GM18499 (cell line): ENCODE measurements around the gene ADRM1.

ENCODE experiments used
- ATAC-seq: cut with Tn5 transposase; IDR thresholded peaks from one replicate; pipeline ENCODE4 v1.9.1; 2021; ENCODE audit warnings: moderate number of reproducible peaks; ENCODE audit not compliant: insufficient read depth, unreplicated experiment

Gene ADRM1

DNA sequence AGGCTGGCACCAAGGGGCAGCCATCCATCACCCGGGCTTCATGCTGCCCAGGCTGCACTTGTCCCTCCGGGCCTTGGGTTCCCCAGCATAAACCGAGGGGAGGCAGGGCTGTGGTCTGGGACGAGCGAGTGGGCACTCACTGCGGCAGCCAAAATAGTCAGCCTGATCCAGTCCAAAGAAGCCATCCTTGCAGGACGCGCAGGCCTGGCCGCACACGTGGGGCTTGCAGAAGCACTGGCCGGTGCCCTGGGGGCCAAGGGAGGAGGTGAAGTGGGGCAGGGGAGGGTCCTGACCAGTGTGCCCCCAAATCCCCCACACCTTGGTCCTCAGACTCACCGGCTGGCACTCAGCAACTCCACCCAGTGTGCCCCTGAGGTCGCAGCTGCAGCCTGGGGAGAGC lies 32.1 kb downstream of the ADRM1 start:
- ATAC-seq: no peak

DNA sequence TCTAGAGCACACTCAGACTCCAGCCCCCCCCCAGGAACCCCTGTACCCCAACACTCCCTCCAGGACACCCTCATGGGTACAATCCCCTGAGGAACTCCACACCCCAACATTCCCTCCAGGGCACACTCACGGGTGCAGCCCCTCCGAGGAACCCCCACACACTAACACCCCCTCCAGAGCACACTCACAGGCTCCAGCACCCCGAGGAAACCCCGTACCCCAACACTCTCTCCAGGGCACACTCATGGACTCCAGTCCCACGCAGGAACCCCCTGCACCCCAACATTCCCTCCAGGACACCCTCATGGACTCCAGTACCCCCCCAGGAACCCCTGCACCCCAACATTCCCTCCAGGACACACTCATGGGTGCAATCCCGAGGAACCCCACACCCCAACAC lies 32.7 kb downstream of the ADRM1 start:
- no peak for ATAC-seq

- ATAC-seq: no peak
These were observed 33.5 kb downstream of the ADRM1 start for GRCh38 chr20:62336329-62336728.

DNA sequence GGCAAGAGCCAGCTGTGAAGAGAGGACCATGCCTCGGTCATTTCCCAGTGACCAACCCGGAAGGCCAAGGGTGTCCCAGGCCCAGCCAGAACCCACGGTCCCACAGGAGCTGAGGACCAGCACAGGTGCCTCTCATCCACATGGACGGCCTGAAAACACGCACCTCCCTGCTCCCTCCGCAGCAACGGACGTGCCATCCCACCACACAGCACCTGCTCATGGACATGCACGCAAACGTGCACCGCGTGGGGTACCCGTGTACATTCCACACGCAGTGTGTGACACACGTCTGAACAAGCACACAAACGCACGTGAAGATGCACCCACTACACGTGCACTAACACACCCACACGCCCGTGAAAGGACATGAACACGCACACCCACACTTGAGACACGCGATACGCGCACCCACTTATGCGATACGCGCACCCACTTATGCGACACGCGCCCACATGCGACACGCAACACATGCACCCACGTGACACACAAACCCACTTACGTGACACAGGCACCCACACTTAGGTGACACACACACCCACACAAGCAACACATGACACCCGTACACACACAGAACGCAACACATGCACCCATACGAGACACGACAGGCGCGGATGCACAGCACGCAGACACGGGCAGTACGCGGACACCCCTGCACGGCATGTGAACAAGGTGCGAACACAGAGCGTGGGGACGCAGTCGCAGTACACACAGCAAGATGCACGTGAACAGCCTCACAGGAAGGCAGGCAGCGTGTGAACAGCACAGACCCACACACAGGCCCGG lies 34.2 kb downstream of the ADRM1 start:
- ATAC-seq: no peak

DNA sequence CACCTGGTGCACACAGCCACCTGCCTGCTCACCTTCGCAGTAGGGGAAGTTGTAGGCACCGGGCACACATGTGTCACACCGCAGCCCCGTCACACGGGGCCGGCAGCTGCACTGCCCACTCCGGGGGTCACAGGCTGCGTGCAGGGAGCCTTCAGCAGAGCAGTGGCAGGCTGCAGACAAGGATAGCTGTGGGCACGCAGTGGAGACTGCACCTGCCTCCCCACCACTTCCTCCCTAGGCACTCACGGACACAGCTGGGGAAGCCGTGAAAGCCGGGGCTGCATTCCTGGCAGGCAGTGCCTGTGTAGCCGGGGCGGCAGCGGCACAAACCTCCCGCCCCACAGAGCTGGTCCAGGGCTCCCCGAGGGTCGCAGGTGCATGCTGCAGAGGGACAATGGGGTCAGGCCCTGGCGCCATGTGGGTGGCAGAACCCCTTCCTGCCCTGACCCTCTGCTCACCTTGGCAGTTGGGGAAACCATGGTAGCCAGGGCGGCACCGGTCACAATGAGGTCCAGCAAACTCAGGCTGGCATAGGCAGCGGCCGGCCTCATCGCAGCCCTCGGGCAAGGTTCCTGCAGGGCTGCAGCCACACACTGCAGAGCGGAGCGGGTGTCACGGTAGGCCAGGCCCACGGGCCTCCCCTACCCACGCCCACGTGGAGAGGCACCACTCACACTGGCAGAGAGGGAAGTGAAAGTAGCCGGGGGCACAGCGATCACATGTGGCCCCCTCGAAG lies 34.9 kb downstream of the ADRM1 start:
- ATAC-seq: no peak

DNA sequence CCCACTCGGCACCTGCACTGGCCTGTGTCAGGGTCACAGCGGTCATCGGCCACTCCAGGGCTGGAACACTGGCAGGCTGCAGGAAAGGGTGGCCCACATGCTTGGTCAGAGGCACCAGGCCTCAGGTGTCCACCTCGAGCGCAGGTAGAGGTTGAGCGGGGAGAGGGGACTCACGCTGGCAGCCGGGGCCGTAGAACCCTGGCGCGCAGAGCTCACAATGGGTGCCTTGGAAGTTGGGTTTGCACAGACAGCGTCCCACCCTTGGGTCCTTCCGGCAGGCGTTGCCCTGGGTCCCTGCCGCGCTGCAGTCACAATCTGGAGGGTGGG lies 35.5 kb downstream of the ADRM1 start:
- no peak for ATAC-seq

DNA sequence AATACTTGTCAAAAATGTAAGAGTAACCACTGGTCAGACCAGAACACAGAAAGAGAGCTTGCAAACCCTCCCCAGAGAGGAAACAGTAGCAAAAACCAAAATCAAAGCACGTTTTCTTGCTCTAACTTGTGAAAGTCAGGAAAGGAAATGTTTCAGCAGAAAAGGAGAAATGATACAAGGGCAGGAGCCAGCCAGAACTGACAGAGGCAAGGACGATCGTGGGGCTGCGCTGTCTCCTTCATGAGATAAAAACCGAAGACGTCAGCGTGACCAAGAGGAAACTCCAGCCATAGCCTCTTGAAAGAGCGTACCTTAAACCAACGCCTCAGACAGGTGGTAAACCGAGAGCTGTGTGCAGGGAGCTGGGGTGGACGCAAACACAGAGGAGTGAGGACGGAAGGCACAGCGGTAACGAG lies 36.9 kb downstream of the ADRM1 start:
- ATAC-seq: peak; percentile 67

DNA sequence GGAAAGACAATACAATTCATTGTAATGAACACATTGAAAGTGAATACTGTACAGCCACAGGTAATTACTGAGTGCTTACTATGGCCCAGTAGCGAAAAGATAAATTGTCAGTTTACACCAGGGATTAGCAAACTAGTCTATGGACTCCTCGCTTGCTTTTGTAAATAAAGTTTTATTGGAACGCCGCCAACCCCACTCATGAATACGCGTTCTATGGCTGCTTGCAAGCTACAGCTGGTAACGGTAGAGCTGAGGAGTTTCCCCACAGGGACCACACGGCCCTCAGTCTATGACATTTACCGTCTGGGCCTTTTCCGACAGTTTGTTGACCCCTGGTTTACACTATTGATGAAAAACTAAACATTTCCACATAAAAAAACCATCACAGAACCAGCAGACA lies 40.1 kb downstream of the ADRM1 start:
- ATAC-seq: no peak

- no peak for ATAC-seq
These were observed 41.3 kb downstream of the ADRM1 start for GRCh38 chr20:62344092-62344491.

- no peak for ATAC-seq
These were observed 42.0 kb downstream of the ADRM1 start for GRCh38 chr20:62344782-62345181.

GRCh38 chr20:62345681-62346370 lies 43.0 kb downstream of the ADRM1 start:
- ATAC-seq: no peak

GRCh38 chr20:62346398-62347150 lies 43.8 kb downstream of the ADRM1 start:
- no peak for ATAC-seq

DNA sequence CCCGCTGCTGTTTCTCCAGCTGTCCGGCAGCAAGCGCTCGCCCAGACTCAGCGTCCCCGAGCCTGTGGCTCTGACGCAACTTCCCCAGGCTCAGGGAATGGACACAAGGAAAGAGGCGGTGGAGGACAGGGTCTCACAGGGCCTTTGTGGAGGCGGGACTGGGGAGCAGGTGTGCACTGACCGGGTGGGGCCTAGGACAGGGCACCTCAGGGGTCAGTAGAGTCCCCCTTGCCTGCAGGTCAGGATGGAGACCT lies 44.3 kb downstream of the ADRM1 start:
- no peak for ATAC-seq

DNA sequence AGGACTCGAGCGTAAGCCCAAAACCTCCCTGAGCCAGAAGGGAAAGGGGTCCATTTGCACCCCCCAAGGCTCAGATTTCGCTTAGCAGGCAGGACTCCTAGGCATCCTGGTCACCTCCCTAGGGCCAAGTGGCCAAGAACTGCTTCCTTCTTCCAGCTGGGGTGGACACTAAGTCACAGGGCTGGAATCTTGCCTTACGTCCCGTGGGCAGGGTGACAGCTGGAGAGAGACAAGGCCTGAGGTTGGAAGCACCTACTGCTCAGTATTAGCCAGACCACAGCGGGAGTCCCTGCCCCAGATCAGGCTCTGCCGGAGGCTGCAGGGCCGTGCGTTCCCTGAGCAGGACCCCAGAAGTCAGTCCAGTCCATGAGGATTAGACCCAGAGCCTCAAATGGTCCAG lies 44.6 kb downstream of the ADRM1 start:
- ATAC-seq: no peak

- no peak for ATAC-seq
These were observed 45.8 kb downstream of the ADRM1 start for GRCh38 chr20:62348604-62349003.

- ATAC-seq: no peak
These were observed 46.8 kb downstream of the ADRM1 start for GRCh38 chr20:62349556-62350097.

- no peak for ATAC-seq
These were observed 47.4 kb downstream of the ADRM1 start for GRCh38 chr20:62350098-62350628.

DNA sequence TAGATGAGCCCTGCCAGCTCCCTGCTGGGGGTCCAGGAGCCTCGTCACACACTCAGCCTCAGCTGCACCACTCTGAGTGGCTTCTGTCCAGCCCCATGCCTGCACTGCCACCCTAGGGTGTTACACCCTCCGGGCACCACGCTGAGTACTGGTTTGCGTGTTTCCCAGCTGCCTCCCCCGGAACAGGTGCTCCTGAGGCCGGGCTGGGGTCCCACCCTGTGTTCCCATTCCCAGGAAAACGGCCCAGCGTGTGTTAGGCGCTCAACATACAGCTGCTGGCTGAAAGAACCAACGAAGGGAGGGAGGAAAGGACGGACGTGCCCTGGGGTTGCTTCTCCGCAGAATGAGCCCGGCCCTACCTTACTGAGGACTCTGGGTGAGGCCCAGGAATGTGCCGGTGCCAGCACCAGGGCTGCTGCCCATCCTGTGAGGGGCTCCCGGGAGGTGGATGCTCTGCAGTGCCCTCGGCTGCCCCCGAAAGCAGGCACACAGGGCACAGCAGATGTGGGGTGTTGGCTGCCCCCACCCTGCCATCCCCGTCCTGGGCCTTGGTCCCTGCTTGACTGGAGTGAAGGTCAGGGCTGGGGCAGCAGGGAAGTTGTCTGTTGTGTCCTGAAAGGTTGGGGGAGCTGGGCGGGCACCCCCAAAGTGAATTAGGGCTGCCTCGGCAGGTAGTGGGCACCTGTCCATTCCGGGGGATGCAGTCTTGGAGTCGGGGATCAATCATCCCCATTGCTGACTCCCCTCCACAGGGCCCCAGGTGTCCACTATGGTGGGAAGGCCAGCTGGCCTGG lies 48.0 kb downstream of the ADRM1 start:
- ATAC-seq: no peak

- no peak for ATAC-seq
These were observed 48.9 kb downstream of the ADRM1 start for GRCh38 chr20:62351469-62352401.
